GM12878 (cell line): ENCODE results near the gene IFNLR1. TPM values are rescaled to one million over a fixed set of nuclear protein-coding genes. Genes with fewer than 3 reads are reported as not detected.

ENCODE experiments used
- ATAC-seq: fragments of 200-7000 bp; cut with Tn5 transposase; 3 replicates; pipeline ENCODE4 v1.9.1; 2020; ENCODE audit warnings: mild to moderate bottlenecking, moderate library complexity
- BruUV-seq: library from RNA; stranded (reverse); fragments of 400-500 nt; replicated peaks from 2 replicates; lab custom pipeline; 2021; lab: Mats Ljungman, UMichigan
- CTCF ChIA-PET: fragments of 300-600 bp; sonication (Branson Sonifier 250); formaldehyde crosslinking; extraction: SDS; loops from one replicate; lab custom pipeline; 2021; ENCODE audit warnings: inconsistent platforms; lab: Yijun Ruan, JAX
- POLR2A ChIA-PET: fragments of 350-600 bp; formaldehyde crosslinking; extraction: SDS; loops from one replicate; lab custom pipeline; 2021; ENCODE audit warnings: inconsistent platforms; lab: Charles Lee
- RAD21 ChIA-PET: fragments of 300-600 bp; sonication (Branson Sonifier 250); formaldehyde crosslinking; loops from one replicate; lab custom pipeline; 2023; ENCODE audit warnings: antibody characterized with exemption; ENCODE audit not compliant: unreplicated experiment; lab: Charles Lee
- SMC1A ChIA-PET: fragments of 300-600 bp; sonication (Branson Sonifier 250); formaldehyde crosslinking; loops from one replicate; lab custom pipeline; 2023; ENCODE audit not compliant: unreplicated experiment, uncharacterized antibody; lab: Charles Lee
- DNase-seq: peaks from one replicate; pipeline ENCODE4 v3.0.0-alpha.2; 2011; ENCODE audit warnings: low read depth, low spot score
- FAIRE-seq: peaks from 3 replicates; lab custom pipeline; 2011; peaks lifted over from hg19 to GRCh38; lab: Jason Lieb, UNC
- H2AFZ ChIP-seq: 2 replicates; pipeline ENCODE4 v1.6.0; 2011; ENCODE audit warnings: low read depth, low read length, control low read depth; ENCODE audit not compliant: control insufficient read depth
- H3K27ac ChIP-seq: 2 replicates; pipeline ENCODE4 v1.5.1; 2011; ENCODE audit warnings: control low read depth; ENCODE audit not compliant: control insufficient read depth, insufficient read depth
- H3K27me3 ChIP-seq, 2 experiments: replicated peaks in 1 of 2; 2 replicates each; pipeline versions ENCODE4 v1.6.0 to v1.6.1; 2011; ENCODE audit warnings: low read length in 1 of 2; ENCODE audit not compliant: control insufficient read depth in 2 of 2, insufficient read depth in 2 of 2
- H3K36me3 ChIP-seq, 2 experiments: 2 replicates each; pipeline ENCODE4 v1.5.1; 2011; ENCODE audit warnings: low read length in 1 of 2; ENCODE audit not compliant: control insufficient read depth in 2 of 2, insufficient read depth in 2 of 2
- H3K4me1 ChIP-seq: 2 replicates; pipeline ENCODE4 v1.6.1; 2011; ENCODE audit warnings: mild to moderate bottlenecking, low read length, moderate library complexity, mixed read lengths; ENCODE audit not compliant: control insufficient read depth, insufficient read depth
- H3K4me2 ChIP-seq: 2 replicates; pipeline ENCODE4 v1.6.0; 2011; ENCODE audit warnings: control low read depth; ENCODE audit not compliant: control insufficient read depth, insufficient read depth
- H3K4me3 ChIP-seq: fragments of 200-600 bp; sonication (generic); 2 replicates; pipeline ENCODE4 v1.5.1; 2016
- H3K79me2 ChIP-seq: 2 replicates; pipeline ENCODE4 v1.6.0; 2011; ENCODE audit warnings: low read length; ENCODE audit not compliant: control insufficient read depth, insufficient read depth
- H3K9ac ChIP-seq: 2 replicates; pipeline ENCODE4 v1.8.0; 2011; ENCODE audit warnings: low read length, control low read depth, mixed read lengths; ENCODE audit not compliant: control insufficient read depth, insufficient read depth
- H3K9me3 ChIP-seq: replicated peaks from 3 replicates; pipeline ENCODE4 v1.5.1; 2011; ENCODE audit warnings: mild to moderate bottlenecking, low read length; ENCODE audit not compliant: control insufficient read depth, insufficient read depth
- H4K20me1 ChIP-seq: 2 replicates; pipeline ENCODE4 v1.6.0; 2011; ENCODE audit not compliant: control insufficient read depth, insufficient read depth
- CBFB ChIP-seq: IDR thresholded peaks from 2 replicates; pipeline ENCODE4 v1.6.1; 2016; ENCODE audit warnings: antibody characterized with exemption, low read depth
- CHD4 ChIP-seq: fragments of 200-600 bp; sonication (generic); IDR thresholded peaks from 2 replicates; pipeline ENCODE4 v1.6.1; 2016; ENCODE audit warnings: mild to moderate bottlenecking
- NFXL1 ChIP-seq: fragments of 450-650 bp; IDR thresholded peaks from 2 replicates; pipeline ENCODE4 v1.6.1; 2017; ENCODE audit warnings: antibody characterized with exemption, mild to moderate bottlenecking, borderline replicate concordance
- STAT3 ChIP-seq: IDR thresholded peaks from 2 replicates; pipeline ENCODE4 v1.6.1; 2011; ENCODE audit warnings: low read depth, low read length, improper control_type of control experiment
- TARDBP ChIP-seq: IDR thresholded peaks from 2 replicates; pipeline ENCODE4 v1.6.1; 2016; ENCODE audit warnings: borderline replicate concordance
- ZBED1 ChIP-seq: IDR thresholded peaks from 2 replicates; pipeline ENCODE4 v1.6.1; 2016; ENCODE audit warnings: borderline replicate concordance
- WGBS: methylation state at CpG from one replicate; pipeline ENCODE4 v1.1.6; 2016; ENCODE audit warnings: low lambda C conversion rate; ENCODE audit not compliant: insufficient replicate concordance, insufficient coverage; ENCODE audit errors: missing lambda C conversion rate; 5-methylcytosine and 5-hydroxymethylcytosine counted together
- in situ Hi-C: fragments of 300-500 bp; cut with MboI; formaldehyde crosslinking; loops from 9 replicates; pipeline ENCODE4 v1.14.3; 2018; ENCODE audit warnings: mixed read lengths
- intact Hi-C: fragments of 100-400 bp; cut with micrococcal nuclease; formaldehyde crosslinking; loops from one replicate; pipeline ENCODE4 v1.14.2; 2022; ENCODE audit not compliant: unreplicated experiment
- polyA plus RNA-seq, 11 experiments: library from polyadenylated mRNA; depleted of rRNA in 4 of 11; unstranded in 6 of 11; stranded (reverse) in 5 of 11; fragments of >200 nt; fragmentation: Nextera tagmentation in 4 of 11; fragmentation: Illumina TruSeq in 1 of 11; extraction: Ambion mirVana in 4 of 11; extraction: Trizol in 1 of 11; gene quantifications; 1 replicate in 1 of 11; 2 replicates in 10 of 11; pipeline versions ENCODE4 v1.2.1 to v1.2.3, GENCODE V29; 2011 to 2016; ENCODE audit warnings: inconsistent platforms in 2 of 11, missing spikeins in 2 of 11, low read depth in 1 of 11
- total RNA-seq, 4 experiments: library from RNA; depleted of rRNA in 3 of 4; stranded (reverse); fragments of >200 nt in 3 of 4; fragmentation: Illumina TruSeq in 1 of 4; extraction: Trizol in 1 of 4; gene quantifications; 2 replicates each; pipeline versions ENCODE4 v1.2.1 to v1.2.3, GENCODE V29; 2013 to 2021

Gene IFNLR1
- total and polyA plus RNA-seq, 10 of the 15 experiments (the other 5 are each of a cell fraction or from before 2014, with no cell fraction given), result 0.31 to 5.6 (median 3.9) TPM

DNA sequence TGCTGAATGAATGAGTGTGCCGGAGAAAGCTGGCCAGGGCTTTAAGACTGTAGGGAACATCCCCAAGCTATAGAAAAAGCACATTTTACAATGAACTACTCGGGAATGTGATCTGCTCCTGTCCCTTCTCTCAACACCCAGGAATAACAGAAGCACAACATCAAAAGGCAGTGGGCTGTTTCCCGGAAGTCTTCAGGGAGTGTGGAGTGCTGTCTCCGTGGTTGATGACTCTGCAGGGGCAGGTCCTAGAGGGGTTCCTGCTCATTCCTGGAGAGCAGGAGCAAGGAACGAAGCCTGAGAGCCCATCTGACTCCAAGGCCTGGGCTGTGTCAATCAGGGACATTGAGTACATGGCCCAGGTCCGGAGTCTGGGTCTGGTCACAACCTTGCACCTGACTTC, 39.3 kb downstream of the IFNLR1 start (continued):
- no peak for TF ChIP-seq ZBED1

GRCh38 chr1:24147194-24147593, 39.9 kb downstream of the IFNLR1 start:
- Histone ChIP-seq H3K79me2 (no peaks in the 10 kb centered on the region), H2AFZ (no peak overlapping the region), H4K20me1 (no peaks in the 10 kb centered on the region; the same call in 1 of the 2 replicates), H3K27ac (no peak overlapping the region), H3K4me3 (no peak overlapping the region), H3K9me3 (no peaks in the 10 kb centered on the region), H3K4me1 (peaks cover 4% of the 10 kb centered on the region), H3K27me3 (peaks cover 5 to 7% of the 10 kb centered on the region in 2 experiments; a peak in 3 of 4 replicates), H3K9ac (no peak overlapping the region), H3K36me3 (no peaks in the 10 kb centered on the region), H3K4me2 (no peak overlapping the region)
- SMC1A ChIA-PET, result interaction anchor here (1.4 to 9.5 kb wide), 2 partner anchors 43 to 246 kb away, joined by 4 to 104 read pairs; no protein-coding TSS in a partner anchor
- DNase-seq (no peak), ATAC-seq (no peak), FAIRE-seq (no peak)
- TF ChIP-seq CHD4 (no peak), STAT3 (no peak), NFXL1 (no peak), TARDBP (no peak), CBFB (no peak)
- WGBS, result 40% methylated on average over 9 of the region's 9 CpGs
- POLR2A ChIA-PET, result no interaction called here
- CTCF ChIA-PET, result interaction anchor here (2.4 to 10.4 kb wide), 2 partner anchors 52 to 246 kb away, joined by 9 to 134 read pairs; no protein-coding TSS in a partner anchor
- intact Hi-C loops (no loop called here), in situ Hi-C loops (no loop called here)
- RAD21 ChIA-PET, result no interaction called here
- BruUV-seq, result no TSS peak
